DMS79 (cell line): ENCODE measurements around the gene HYAL4.
"Not testable (repeated sequence)": the region's sequence is repeated elsewhere in the genome, so short reads cannot be mapped to it uniquely, and the experiment has no call there.

Source experiments
- DNase-seq: peaks from one replicate; lab custom pipeline; 2025; lab: John Stamatoyannopoulos, UW

HYAL4 gene

GRCh38 chr7:123844712-123845219, at the start of gene HYAL4:
Gene HYAL4, plus strand, starts transcription at chr7:123845169. Its CDS starts 23,105 bp downstream, at chr7:123868274.
- DNase-seq = no peak

GRCh38 chr7:123795917-123796316, 49.1 kb upstream of the HYAL4 start:
- DNase-seq = no peak

GRCh38 chr7:123796568-123796967, 48.4 kb upstream of the HYAL4 start:
- DNase-seq = no peak

- DNase-seq = peak; percentile 1
These were observed 47.1 kb upstream of the HYAL4 start for GRCh38 chr7:123797673-123798531.

- no peak for DNase-seq
These were observed 46.3 kb upstream of the HYAL4 start for GRCh38 chr7:123798532-123799188.

GRCh38 chr7:123802249-123802648, 42.7 kb upstream of the HYAL4 start:
- no peak for DNase-seq

- no peak for DNase-seq
These were observed 39.7 kb upstream of the HYAL4 start for GRCh38 chr7:123805287-123805686.

- DNase-seq = no peak
These were observed 35.5 kb upstream of the HYAL4 start for GRCh38 chr7:123809471-123809870.

GRCh38 chr7:123811056-123811455, 33.9 kb upstream of the HYAL4 start:
- DNase-seq = no peak

GRCh38 chr7:123816916-123817315, 28.1 kb upstream of the HYAL4 start:
- DNase-seq = no peak

- no peak for DNase-seq
These were observed 26.0 kb upstream of the HYAL4 start for GRCh38 chr7:123819001-123819400.

GRCh38 chr7:123819795-123820194, 25.2 kb upstream of the HYAL4 start:
- DNase-seq = not testable (repeated sequence)

GRCh38 chr7:123820864-123821263, 24.1 kb upstream of the HYAL4 start:
- no peak for DNase-seq

GRCh38 chr7:123821320-123821719, 23.6 kb upstream of the HYAL4 start:
- DNase-seq = no peak

- no peak for DNase-seq
These were observed 20.8 kb upstream of the HYAL4 start for GRCh38 chr7:123823898-123824753.

GRCh38 chr7:123824754-123825067, 20.3 kb upstream of the HYAL4 start:
- DNase-seq = no peak

GRCh38 chr7:123828805-123829204, 16.2 kb upstream of the HYAL4 start:
- no peak for DNase-seq

- no peak for DNase-seq
These were observed 8.3 kb upstream of the HYAL4 start for GRCh38 chr7:123836656-123837055.

- not testable (repeated sequence) for DNase-seq
These were observed 5.9 kb upstream of the HYAL4 start for GRCh38 chr7:123839106-123839505.

GRCh38 chr7:123844142-123844541, 827 bp upstream of the HYAL4 start:
- not testable (repeated sequence) for DNase-seq

GRCh38 chr7:123845823-123846216, 851 bp downstream of the HYAL4 start:
- DNase-seq = no peak

- no peak for DNase-seq
These were observed 1.4 kb downstream of the HYAL4 start for GRCh38 chr7:123846217-123846891.
